ENCODE data around the gene BTRC. TPM values are rescaled to one million over a fixed set of nuclear protein-coding genes. Genes with fewer than 3 reads are reported as not detected.
"Not testable (repeated sequence)": the region's sequence is repeated elsewhere in the genome, so short reads cannot be mapped to it uniquely, and the experiment has no call there.

BTRC gene
- total and polyA plus RNA-seq, 4 donors, result 3.1 to 16.4 (median 9.3) TPM

DNA sequence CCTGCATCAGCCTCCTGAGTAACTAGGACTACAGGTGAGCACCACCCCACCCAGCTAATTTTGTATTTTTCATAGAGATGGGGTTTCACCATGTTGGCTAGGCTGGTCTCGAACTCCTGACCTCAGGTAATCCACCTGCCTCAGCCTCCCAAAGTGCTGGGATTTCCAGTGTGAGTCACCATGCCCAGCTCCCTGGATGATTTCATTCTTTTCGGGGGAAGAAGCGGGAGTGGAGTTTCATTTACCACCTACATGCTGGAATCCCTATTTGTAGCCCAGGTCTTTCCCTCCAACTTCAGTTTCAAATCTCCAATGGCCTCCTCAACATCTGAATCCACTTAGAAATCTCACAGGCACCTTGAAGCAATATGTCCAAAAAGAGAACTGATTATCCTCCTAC, 2.9 kb upstream of the BTRC start:
- DNase-seq (no peak), ATAC-seq (ENCODE audit: insufficient read depth, low FRiP score) (no peak)
- no peaks in the 10 kb centered on the region for H3K9me3 ChIP-seq (ENCODE audit: control insufficient read depth in 4 of 4, insufficient read depth in 3 of 4, low read length in 3 of 4)
- 90 to 95% methylated on average over 3 of the region's 3 CpGs for WGBS, 2 donors
- no peaks in the 10 kb centered on the region for H3K36me3 ChIP-seq (ENCODE audit: control insufficient read depth in 4 of 4, insufficient read depth in 4 of 4, low read length in 4 of 4)
- H3K4me1 ChIP-seq (ENCODE audit: control insufficient read depth in 5 of 5, insufficient read depth in 5 of 5, low read length in 5 of 5), result peaks cover 0 to 14% (median 0%) of the 10 kb centered on the region in 5 donors
- H3K4me3 ChIP-seq, result no peak overlapping the region
- no peak overlapping the region for H3K27ac ChIP-seq (ENCODE audit: low read depth in 1 of 2, low read length in 1 of 2)
- H3K9ac ChIP-seq (ENCODE audit: insufficient read depth in 1 of 2, low read length in 2 of 2), result no peak overlapping the region
- TF ChIP-seq CTCF (IDR thresholded peaks at IDR 0.05; ENCODE audit: control extremely low read depth, extremely low read depth), result no peak
- H3K27me3 ChIP-seq (ENCODE audit: control insufficient read depth in 3 of 3, insufficient read depth in 3 of 3, low read length in 2 of 3), result peaks cover 0 to 4% (median 0%) of the 10 kb centered on the region in 3 donors

DNA sequence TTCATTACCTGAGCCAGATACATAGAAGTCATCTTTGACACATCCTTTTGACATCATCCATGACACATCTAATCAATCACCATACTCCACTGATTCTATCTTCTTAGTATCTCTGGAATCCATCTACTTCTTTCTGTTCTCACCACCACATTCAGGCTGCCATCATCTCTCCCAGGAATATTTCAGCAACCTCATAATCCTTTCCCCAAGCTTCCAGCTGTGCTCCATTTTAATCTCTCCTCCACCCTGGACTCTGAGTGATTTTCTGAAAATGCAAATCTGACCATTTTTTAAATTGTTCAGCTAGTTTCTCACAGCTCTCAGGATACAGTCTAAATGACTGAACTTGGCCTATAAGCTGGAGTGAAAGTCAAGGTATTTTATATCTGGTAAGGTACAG, 2.5 kb upstream of the BTRC start:
- Histone ChIP-seq H3K36me3 (ENCODE audit: control insufficient read depth in 4 of 4, insufficient read depth in 4 of 4, low read length in 4 of 4) (no peaks in the 10 kb centered on the region), H3K4me1 (ENCODE audit: control insufficient read depth in 5 of 5, insufficient read depth in 5 of 5, low read length in 5 of 5) (peaks cover 0 to 14% (median under 1%) of the 10 kb centered on the region in 5 donors), H3K27ac (ENCODE audit: low read depth in 1 of 2, low read length in 1 of 2) (no peak overlapping the region), H3K4me3 (no peak overlapping the region), H3K27me3 (ENCODE audit: control insufficient read depth in 3 of 3, insufficient read depth in 3 of 3, low read length in 2 of 3) (peaks cover 0 to 4% (median 0%) of the 10 kb centered on the region in 3 donors), H3K9ac (ENCODE audit: insufficient read depth in 1 of 2, low read length in 2 of 2) (no peak overlapping the region), H3K9me3 (ENCODE audit: control insufficient read depth in 4 of 4, insufficient read depth in 3 of 4, low read length in 3 of 4) (no peaks in the 10 kb centered on the region)
- no peak for TF ChIP-seq CTCF (IDR thresholded peaks at IDR 0.05; ENCODE audit: control extremely low read depth, extremely low read depth)
- no peak for DNase-seq
- no peak for ATAC-seq (ENCODE audit: insufficient read depth, low FRiP score)

GRCh38 chr10:101352857-101353256, 1.1 kb upstream of the BTRC start:
- DNase-seq; H3K27ac ChIP-seq (ENCODE audit: low read depth in 1 of 2, low read length in 1 of 2); H3K4me3 ChIP-seq; H3K27me3 ChIP-seq (ENCODE audit: control insufficient read depth in 3 of 3, insufficient read depth in 3 of 3, low read length in 2 of 3); ATAC-seq (ENCODE audit: insufficient read depth, low FRiP score); H3K9me3 ChIP-seq (ENCODE audit: control insufficient read depth in 4 of 4, insufficient read depth in 3 of 4, low read length in 3 of 4); H3K9ac ChIP-seq (ENCODE audit: insufficient read depth in 1 of 2, low read length in 2 of 2); H3K36me3 ChIP-seq (ENCODE audit: control insufficient read depth in 4 of 4, insufficient read depth in 4 of 4, low read length in 4 of 4): not testable (repeated sequence)
- WGBS, 2 donors, result 97 to 98% methylated on average over 10 of the region's 10 CpGs
- peaks cover 0 to 14% (median 3%) of the 10 kb centered on the region in 5 donors for H3K4me1 ChIP-seq (ENCODE audit: control insufficient read depth in 5 of 5, insufficient read depth in 5 of 5, low read length in 5 of 5)

DNA sequence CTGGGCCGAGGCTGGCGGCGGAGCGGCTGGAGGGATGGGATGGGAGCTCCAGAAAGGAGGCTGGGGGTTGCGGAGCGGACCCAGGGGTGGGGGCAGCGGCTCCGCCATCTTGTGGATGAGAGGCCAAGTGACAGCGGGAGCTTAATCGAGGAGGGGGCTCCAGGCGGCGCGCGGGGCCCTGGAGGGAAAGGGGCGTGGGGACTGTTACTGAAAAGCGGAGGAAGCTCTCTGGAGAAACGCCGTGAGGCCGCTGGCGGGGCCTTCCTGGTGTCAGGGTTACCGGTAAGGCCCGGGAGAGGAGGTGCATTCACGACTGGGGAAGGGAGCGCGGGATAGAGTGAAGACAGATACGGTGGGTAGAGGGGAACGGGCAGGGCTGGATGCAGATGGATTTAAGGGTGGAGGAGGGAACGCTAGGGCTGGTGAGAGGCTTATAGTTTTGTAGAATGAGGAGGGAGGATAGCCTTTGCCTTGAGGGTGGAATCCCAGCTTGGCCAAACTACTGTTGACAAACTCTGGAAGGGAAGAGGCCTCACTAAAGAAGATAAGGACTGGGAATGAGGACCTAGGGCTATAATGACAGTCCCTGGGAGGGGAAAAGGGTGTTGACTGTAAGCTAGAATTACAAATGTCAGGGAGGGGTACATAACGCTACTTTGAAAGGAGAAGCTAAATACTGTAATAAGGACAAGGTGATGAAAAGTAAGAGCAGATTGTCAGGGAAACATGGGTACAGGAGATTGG, 535 bp downstream of the BTRC start:
- H3K4me1 ChIP-seq (ENCODE audit: control insufficient read depth in 5 of 5, insufficient read depth in 5 of 5, low read length in 5 of 5), result peaks cover 0 to 14% (median 4%) of the 10 kb centered on the region in 5 donors
- ATAC-seq (ENCODE audit: insufficient read depth, low FRiP score), result peak; percentile 22
- TF ChIP-seq CTCF (IDR thresholded peaks at IDR 0.05; ENCODE audit: control extremely low read depth, extremely low read depth), result no peak
- no peaks in the 10 kb centered on the region for H3K36me3 ChIP-seq (ENCODE audit: control insufficient read depth in 4 of 4, insufficient read depth in 4 of 4, low read length in 4 of 4)
- DNase-seq, result peak in 2 of 3 donors; percentile 70 to 76
- peak overlapping the region; percentile 71 for H3K4me3 ChIP-seq
- H3K9me3 ChIP-seq (ENCODE audit: control insufficient read depth in 4 of 4, insufficient read depth in 3 of 4, low read length in 3 of 4), result no peaks in the 10 kb centered on the region
- no peaks in the 10 kb centered on the region for H3K27me3 ChIP-seq (ENCODE audit: control insufficient read depth in 3 of 3, insufficient read depth in 3 of 3, low read length in 2 of 3)
- peak overlapping the region; percentile 58 to 96 for H3K27ac ChIP-seq (ENCODE audit: low read depth in 1 of 2, low read length in 1 of 2)
- 0 to 1% methylated on average over 22 to 29 of the region's 29 CpGs for WGBS, 2 donors
- peak overlapping the region; percentile 65 to 95 for H3K9ac ChIP-seq (ENCODE audit: insufficient read depth in 1 of 2, low read length in 2 of 2)

Measured in lung (tissue), 12 donors.